ENCODE measurements around the gene IL1RAPL1. TPM values are rescaled to one million over a fixed set of nuclear protein-coding genes. Genes with fewer than 3 reads are reported as not detected.

IL1RAPL1 gene
- total RNA-seq, 2 donors from 2014 or later, result 0.66 to 1.1 TPM

- H3K4me3 Mint-ChIP-seq, result no peak overlapping the region
- no peaks in the 10 kb centered on the region for H3K9me3 Mint-ChIP-seq
These were observed 868.5 kb downstream of the IL1RAPL1 start for GRCh38 chrX:29455702-29456101.

GRCh38 chrX:29461039-29461438 lies 873.8 kb downstream of the IL1RAPL1 start:
- no peak overlapping the region for H3K9ac ChIP-seq (ENCODE audit: extremely low read depth, low read length, poor library complexity, severe bottlenecking)
- Mint-ChIP-seq H3K9me3 (no peaks in the 10 kb centered on the region), H3K4me3 (no peak overlapping the region), H3K27me3 (ENCODE audit: insufficient read depth) (no peaks in the 10 kb centered on the region), H3K4me1 (no peaks in the 10 kb centered on the region), H3K36me3 (ENCODE audit: low read depth) (no peaks in the 10 kb centered on the region), H3K27ac (no peak overlapping the region)
- no peaks in the 10 kb centered on the region for H3K27me3 ChIP-seq (ENCODE audit: control insufficient read depth, insufficient read depth, low read length, poor library complexity, severe bottlenecking)
- H3K4me3 ChIP-seq (ENCODE audit: low read length), result no peak overlapping the region
- 89% methylated on average over 1 of the region's 2 CpGs; no CpG with 5 or more reads in 1 of the 2 experiments for WGBS, 2 experiments (ENCODE audit: insufficient coverage in 1 of 2, insufficient read length in 1 of 2)
- no peak for DNase-seq
- no peaks in the 10 kb centered on the region for H3K4me1 ChIP-seq (ENCODE audit: control insufficient read depth, insufficient read depth, low read length)
- H3K36me3 ChIP-seq (ENCODE audit: control insufficient read depth, insufficient read depth, low read length), result no peaks in the 10 kb centered on the region
- no peak for TF ChIP-seq CTCF (conservative IDR thresholded peaks at IDR 0.05)
- no peak overlapping the region for H3K27ac ChIP-seq (ENCODE audit: low read depth, low read length)
- no peaks in the 10 kb centered on the region for H3K9me3 ChIP-seq (ENCODE audit: control insufficient read depth, low read length)

More at GRCh38 chrX:29455702-29456101, 868.5 kb downstream of the IL1RAPL1 start:
- Mint-ChIP-seq H3K27me3 (ENCODE audit: insufficient read depth) (no peaks in the 10 kb centered on the region), H3K27ac (no peak overlapping the region), H3K36me3 (ENCODE audit: low read depth) (no peaks in the 10 kb centered on the region), H3K4me1 (no peaks in the 10 kb centered on the region)
- no peak overlapping the region for H3K9ac ChIP-seq (ENCODE audit: extremely low read depth, low read length, poor library complexity, severe bottlenecking)
- TF ChIP-seq CTCF (conservative IDR thresholded peaks at IDR 0.05), result no peak
- no peaks in the 10 kb centered on the region for H3K4me1 ChIP-seq (ENCODE audit: control insufficient read depth, insufficient read depth, low read length)
- no peaks in the 10 kb centered on the region for H3K9me3 ChIP-seq (ENCODE audit: control insufficient read depth, low read length)
- no peak for DNase-seq
- 86% methylated on average over 1 of the region's 3 CpGs; no CpG with 5 or more reads in 1 of the 2 experiments for WGBS, 2 experiments (ENCODE audit: insufficient coverage in 1 of 2, insufficient read length in 1 of 2)
- H3K27ac ChIP-seq (ENCODE audit: low read depth, low read length), result no peak overlapping the region
- no peaks in the 10 kb centered on the region for H3K27me3 ChIP-seq (ENCODE audit: control insufficient read depth, insufficient read depth, low read length, poor library complexity, severe bottlenecking)
- H3K36me3 ChIP-seq (ENCODE audit: control insufficient read depth, insufficient read depth, low read length), result no peaks in the 10 kb centered on the region
- no peak overlapping the region for H3K4me3 ChIP-seq (ENCODE audit: low read length)

GRCh38 chrX:29466456-29466855 lies 879.2 kb downstream of the IL1RAPL1 start:
- Histone ChIP-seq H3K4me1 (ENCODE audit: control insufficient read depth, insufficient read depth, low read length) (no peaks in the 10 kb centered on the region), H3K27ac (ENCODE audit: low read depth, low read length) (no peak overlapping the region), H3K36me3 (ENCODE audit: control insufficient read depth, insufficient read depth, low read length) (no peaks in the 10 kb centered on the region), H3K27me3 (ENCODE audit: control insufficient read depth, insufficient read depth, low read length, poor library complexity, severe bottlenecking) (no peaks in the 10 kb centered on the region), H3K4me3 (ENCODE audit: low read length) (no peak overlapping the region), H3K9me3 (ENCODE audit: control insufficient read depth, low read length) (no peaks in the 10 kb centered on the region), H3K9ac (ENCODE audit: extremely low read depth, low read length, poor library complexity, severe bottlenecking) (no peak overlapping the region)
- no peaks in the 10 kb centered on the region for H3K9me3 Mint-ChIP-seq
- H3K36me3 Mint-ChIP-seq (ENCODE audit: low read depth), result no peaks in the 10 kb centered on the region
- H3K27ac Mint-ChIP-seq, result no peak overlapping the region
- no peak for DNase-seq
- TF ChIP-seq CTCF (conservative IDR thresholded peaks at IDR 0.05), result no peak
- no peaks in the 10 kb centered on the region for H3K4me1 Mint-ChIP-seq
- H3K27me3 Mint-ChIP-seq (ENCODE audit: insufficient read depth), result no peaks in the 10 kb centered on the region
- WGBS, 2 experiments (ENCODE audit: insufficient coverage in 1 of 2, insufficient read length in 1 of 2), result 92% methylated on average over 2 of the region's 2 CpGs; no CpG with 5 or more reads in 1 of the 2 experiments
- no peak overlapping the region for H3K4me3 Mint-ChIP-seq
